ENCODE results near the gene ITIH5. TPM values are rescaled to one million over a fixed set of nuclear protein-coding genes. Genes with fewer than 3 reads are reported as not detected.

Gene ITIH5
- total and polyA plus RNA-seq, 4 donors = 3.8 to 45.0 (median 16.2) TPM

DNA sequence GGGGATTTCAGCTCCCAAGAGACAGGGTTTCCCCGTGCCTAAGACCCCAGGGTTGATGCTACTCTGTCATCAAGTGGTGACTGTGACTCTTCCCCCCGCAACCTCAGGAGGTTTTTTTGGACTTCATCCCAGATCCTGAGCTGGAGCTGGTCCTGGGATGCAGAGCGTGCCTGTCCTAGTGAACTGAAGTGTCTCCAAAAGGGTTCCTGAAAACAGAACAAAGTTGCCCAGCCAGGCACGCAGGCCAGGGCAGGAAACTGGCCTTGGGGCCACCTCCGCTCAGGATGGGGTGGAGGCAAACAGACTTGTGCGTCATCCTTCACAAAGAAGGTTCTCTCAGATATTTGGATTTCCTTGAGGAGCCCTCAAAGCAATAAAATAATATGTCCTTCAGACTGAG is 118.9 kb downstream of the ITIH5 start:
- 67 to 73% methylated on average over 6 of the region's 6 CpGs for WGBS, 2 donors
- ATAC-seq (ENCODE audit: low FRiP score) = peak; percentile 52
- Histone ChIP-seq H3K9me3 (ENCODE audit: control insufficient read depth, low read length) (no peaks in the 10 kb centered on the region), H3K4me1 (ENCODE audit: control insufficient read depth in 1 of 2, insufficient read depth in 2 of 2, low read length in 2 of 2) (no peaks in the 10 kb centered on the region), H3K27me3 (ENCODE audit: control insufficient read depth in 1 of 2, insufficient read depth in 2 of 2, low read length in 1 of 2) (no peaks in the 10 kb centered on the region), H3K27ac (ENCODE audit: low read depth in 1 of 2, low read length in 2 of 2) (no peak overlapping the region), H3K4me3 (ENCODE audit: low read length in 2 of 2) (no peak overlapping the region), H3K36me3 (ENCODE audit: control insufficient read depth in 1 of 2, insufficient read depth in 2 of 2, low read length in 1 of 2) (no peaks in the 10 kb centered on the region)
- intact Hi-C loops (cut with DNase I) = no loop called here
- DNase-seq = no peak

DNA sequence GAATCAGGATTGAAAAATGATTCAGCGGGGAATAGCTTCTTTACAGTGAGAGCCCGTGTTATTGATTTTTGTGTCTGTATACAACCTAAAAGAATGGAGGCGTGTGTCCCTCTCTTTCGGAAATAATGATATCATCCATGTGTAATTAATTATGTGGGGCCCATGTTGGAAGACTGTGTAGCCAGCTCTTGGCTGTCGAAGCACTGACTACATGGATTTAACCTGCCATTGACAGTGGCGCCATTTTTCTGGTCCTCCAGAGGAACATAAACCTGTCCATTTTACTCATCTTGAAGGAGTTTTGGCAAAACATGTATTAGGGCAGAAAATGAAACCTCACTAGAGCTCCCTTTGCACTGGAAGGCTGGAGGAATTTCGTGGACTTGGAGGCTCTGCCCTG is 119.6 kb downstream of the ITIH5 start:
- H3K4me3 ChIP-seq (ENCODE audit: low read length in 2 of 2) = no peak overlapping the region
- 83 to 92% methylated on average over 7 of the region's 7 CpGs for WGBS, 2 donors

DNA sequence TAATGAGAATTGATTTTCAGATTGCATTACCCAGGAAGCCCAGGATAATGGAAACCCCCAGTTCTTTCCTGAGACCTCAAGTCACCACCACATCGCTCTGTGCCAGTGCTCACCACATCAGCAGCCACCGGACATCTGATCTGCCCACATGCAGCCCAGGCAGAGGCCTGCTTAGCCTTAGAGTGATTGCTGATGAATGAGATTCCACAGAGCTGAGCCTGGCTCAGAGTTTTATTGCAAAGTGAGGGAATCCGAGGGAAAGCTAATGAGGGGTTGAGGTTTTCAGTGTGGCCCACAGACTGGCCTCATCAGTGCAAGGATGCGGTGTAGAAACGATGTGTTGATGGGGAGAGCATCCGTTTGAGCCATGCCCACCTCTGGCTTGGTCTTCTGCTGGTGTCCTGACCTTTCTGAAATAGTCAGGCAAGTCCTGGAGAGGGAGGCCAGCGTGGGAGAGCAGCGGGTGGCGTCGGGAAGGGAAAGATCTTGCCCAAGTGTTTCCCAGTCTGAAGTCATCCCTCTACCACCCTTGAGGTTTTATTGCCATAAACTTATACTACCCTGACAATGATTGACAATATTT is 120.3 kb downstream of the ITIH5 start:
- no peak for ATAC-seq (ENCODE audit: low FRiP score)
- no peaks in the 10 kb centered on the region for H3K36me3 ChIP-seq (ENCODE audit: control insufficient read depth in 1 of 2, insufficient read depth in 2 of 2, low read length in 1 of 2)
- 87 to 92% methylated on average over 10 of the region's 10 CpGs for WGBS, 2 donors
- no peak for DNase-seq
- H3K9me3 ChIP-seq (ENCODE audit: control insufficient read depth, low read length) = no peaks in the 10 kb centered on the region
- intact Hi-C loops (cut with DNase I) = no loop called here
- H3K4me3 ChIP-seq (ENCODE audit: low read length in 2 of 2) = no peak overlapping the region
- H3K4me1 ChIP-seq (ENCODE audit: control insufficient read depth in 1 of 2, insufficient read depth in 2 of 2, low read length in 2 of 2) = no peaks in the 10 kb centered on the region
- no peaks in the 10 kb centered on the region for H3K27me3 ChIP-seq (ENCODE audit: control insufficient read depth in 1 of 2, insufficient read depth in 2 of 2, low read length in 1 of 2)
- H3K27ac ChIP-seq (ENCODE audit: low read depth in 1 of 2, low read length in 2 of 2) = no peak overlapping the region

More for the DNA sequence above, 119.6 kb downstream of the ITIH5 start:
- Histone ChIP-seq H3K4me1 (ENCODE audit: control insufficient read depth in 1 of 2, insufficient read depth in 2 of 2, low read length in 2 of 2) (no peaks in the 10 kb centered on the region), H3K36me3 (ENCODE audit: control insufficient read depth in 1 of 2, insufficient read depth in 2 of 2, low read length in 1 of 2) (no peaks in the 10 kb centered on the region), H3K9me3 (ENCODE audit: control insufficient read depth, low read length) (no peaks in the 10 kb centered on the region), H3K27ac (ENCODE audit: low read depth in 1 of 2, low read length in 2 of 2) (no peak overlapping the region), H3K27me3 (ENCODE audit: control insufficient read depth in 1 of 2, insufficient read depth in 2 of 2, low read length in 1 of 2) (no peaks in the 10 kb centered on the region)
- DNase-seq = no peak
- peak; percentile 39 for ATAC-seq (ENCODE audit: low FRiP score)
- intact Hi-C loops (cut with DNase I) = no loop called here

DNA sequence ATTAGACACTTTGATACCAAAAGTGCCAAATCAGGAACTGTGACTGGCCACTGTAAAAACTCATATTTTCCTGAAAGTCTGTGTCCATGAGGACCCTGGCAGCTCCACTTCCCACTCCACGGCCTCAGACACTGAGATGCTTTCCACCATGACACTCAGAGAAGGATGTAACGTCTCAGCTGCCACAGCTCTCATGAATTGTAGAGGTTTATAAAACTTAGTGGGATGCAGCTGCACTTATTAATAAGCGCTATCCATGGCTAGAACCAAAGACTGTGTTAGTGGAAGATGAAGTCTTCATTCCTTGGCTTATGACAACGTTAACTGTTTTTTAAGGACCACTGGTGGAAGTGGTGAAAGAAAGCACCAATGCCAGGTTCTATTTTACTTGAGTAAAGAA is 121.0 kb downstream of the ITIH5 start:
- intact Hi-C loops (cut with DNase I) = no loop called here

DNA sequence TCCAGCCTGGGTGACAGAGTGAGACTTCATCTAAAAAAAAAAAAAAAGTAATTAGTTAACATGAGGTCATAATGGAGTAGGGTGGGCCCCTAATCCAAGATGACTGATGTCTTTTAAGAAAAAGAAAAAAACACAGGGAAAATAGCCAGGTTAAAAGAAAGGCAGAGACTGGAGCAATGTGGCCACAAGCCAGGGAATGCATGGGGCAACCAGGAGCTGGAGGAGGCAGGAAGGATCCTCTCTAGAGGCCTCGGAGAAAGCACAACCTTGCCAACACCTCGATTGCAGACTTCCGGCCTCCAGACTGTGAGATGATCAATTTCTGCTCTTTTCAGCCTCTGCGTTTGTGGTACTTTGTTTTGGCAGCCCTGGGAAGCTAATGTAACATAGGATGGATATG is 121.5 kb downstream of the ITIH5 start:
- Histone ChIP-seq H3K36me3 (ENCODE audit: control insufficient read depth in 1 of 2, insufficient read depth in 2 of 2, low read length in 1 of 2) (no peaks in the 10 kb centered on the region), H3K27me3 (ENCODE audit: control insufficient read depth in 1 of 2, insufficient read depth in 2 of 2, low read length in 1 of 2) (no peaks in the 10 kb centered on the region), H3K4me3 (ENCODE audit: low read length in 2 of 2) (no peak overlapping the region), H3K27ac (ENCODE audit: low read depth in 1 of 2, low read length in 2 of 2) (no peak overlapping the region), H3K9me3 (ENCODE audit: control insufficient read depth, low read length) (no peaks in the 10 kb centered on the region), H3K4me1 (ENCODE audit: control insufficient read depth in 1 of 2, insufficient read depth in 2 of 2, low read length in 2 of 2) (no peaks in the 10 kb centered on the region)
- DNase-seq (no peak), ATAC-seq (ENCODE audit: low FRiP score) (no peak)
- WGBS, 2 donors = 79 to 89% methylated on average over 4 of the region's 4 CpGs
- intact Hi-C loops (cut with DNase I) = no loop called here

More for the DNA sequence above, 121.0 kb downstream of the ITIH5 start:
- WGBS, 2 donors = 65 to 70% methylated on average over 4 of the region's 4 CpGs
- Histone ChIP-seq H3K27ac (ENCODE audit: low read depth in 1 of 2, low read length in 2 of 2) (no peak overlapping the region), H3K4me3 (ENCODE audit: low read length in 2 of 2) (no peak overlapping the region), H3K27me3 (ENCODE audit: control insufficient read depth in 1 of 2, insufficient read depth in 2 of 2, low read length in 1 of 2) (no peaks in the 10 kb centered on the region), H3K9me3 (ENCODE audit: control insufficient read depth, low read length) (no peaks in the 10 kb centered on the region), H3K4me1 (ENCODE audit: control insufficient read depth in 1 of 2, insufficient read depth in 2 of 2, low read length in 2 of 2) (no peaks in the 10 kb centered on the region), H3K36me3 (ENCODE audit: control insufficient read depth in 1 of 2, insufficient read depth in 2 of 2, low read length in 1 of 2) (no peaks in the 10 kb centered on the region)
- DNase-seq (no peak), ATAC-seq (ENCODE audit: low FRiP score) (no peak)

DNA sequence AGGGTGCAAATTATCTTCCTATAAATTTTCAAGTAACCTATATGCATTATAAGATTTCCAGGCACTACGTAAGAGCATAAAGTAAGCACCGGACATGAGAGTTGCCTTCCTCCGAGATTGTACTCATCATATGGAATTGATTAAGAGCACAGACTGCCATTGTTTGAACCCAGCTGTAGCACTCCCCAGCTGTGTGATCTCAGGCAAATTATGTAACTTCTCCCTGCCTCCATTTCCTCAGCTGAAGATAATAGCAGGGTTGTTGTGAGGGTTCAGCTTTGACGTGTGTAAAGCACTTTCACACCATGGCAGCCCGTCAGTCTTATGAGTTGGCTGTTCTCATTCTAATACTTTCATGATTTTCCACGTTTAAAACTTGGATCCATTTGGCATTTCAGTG is 122.6 kb downstream of the ITIH5 start:
- DNase-seq (no peak), ATAC-seq (ENCODE audit: low FRiP score) (no peak)
- H3K27me3 ChIP-seq (ENCODE audit: control insufficient read depth in 1 of 2, insufficient read depth in 2 of 2, low read length in 1 of 2) = no peaks in the 10 kb centered on the region
- intact Hi-C loops (cut with DNase I) = no loop called here
- 82 to 91% methylated on average over 6 of the region's 6 CpGs for WGBS, 2 donors
- no peaks in the 10 kb centered on the region for H3K4me1 ChIP-seq (ENCODE audit: control insufficient read depth in 1 of 2, insufficient read depth in 2 of 2, low read length in 2 of 2)
- no peaks in the 10 kb centered on the region for H3K36me3 ChIP-seq (ENCODE audit: control insufficient read depth in 1 of 2, insufficient read depth in 2 of 2, low read length in 1 of 2)
- no peaks in the 10 kb centered on the region for H3K9me3 ChIP-seq (ENCODE audit: control insufficient read depth, low read length)
- no peak overlapping the region for H3K4me3 ChIP-seq (ENCODE audit: low read length in 2 of 2)
- no peak overlapping the region for H3K27ac ChIP-seq (ENCODE audit: low read depth in 1 of 2, low read length in 2 of 2)

DNA sequence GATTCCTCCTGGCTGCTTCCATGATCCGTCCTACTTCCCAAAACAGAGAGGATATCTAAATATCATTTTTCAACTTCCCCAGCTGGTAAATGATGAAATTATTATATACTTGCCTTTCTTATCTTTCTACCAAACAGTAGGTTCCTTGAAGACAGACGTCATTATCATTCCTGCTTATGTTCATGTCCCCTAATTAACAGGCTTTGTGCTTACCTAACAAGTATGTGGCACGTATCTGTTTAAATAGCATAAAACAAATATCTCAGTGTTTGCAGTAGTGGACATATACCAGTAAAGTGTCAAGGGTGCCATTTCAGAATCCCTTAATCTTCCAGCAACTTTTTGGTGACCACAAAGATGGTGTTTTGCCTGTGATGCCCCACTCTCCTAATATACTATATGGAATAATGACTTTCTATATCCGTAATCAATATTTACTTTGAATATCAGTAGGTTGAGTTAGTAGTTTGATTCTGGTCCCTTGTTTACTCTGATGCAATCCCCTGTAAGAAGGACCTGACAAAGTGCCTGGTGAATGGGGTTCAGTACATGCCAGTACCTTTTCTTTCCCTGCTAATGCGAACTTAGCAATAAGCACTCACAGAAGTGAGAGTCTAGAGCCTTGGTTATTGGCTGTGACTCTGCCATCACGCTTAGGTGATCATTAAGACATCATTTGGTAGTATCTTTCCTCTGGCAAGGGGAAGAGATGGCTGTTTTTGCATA is 124.4 kb downstream of the ITIH5 start:
- DNase-seq (no peak), ATAC-seq (ENCODE audit: low FRiP score) (no peak)
- H3K36me3 ChIP-seq (ENCODE audit: control insufficient read depth in 1 of 2, insufficient read depth in 2 of 2, low read length in 1 of 2) = no peaks in the 10 kb centered on the region
- intact Hi-C loops (cut with DNase I) = no loop called here
- peak overlapping the region in 1 of 2 donors; percentile 46 for H3K27ac ChIP-seq (ENCODE audit: low read depth in 1 of 2, low read length in 2 of 2)
- no peaks in the 10 kb centered on the region for H3K27me3 ChIP-seq (ENCODE audit: control insufficient read depth in 1 of 2, insufficient read depth in 2 of 2, low read length in 1 of 2)
- H3K4me3 ChIP-seq (ENCODE audit: low read length in 2 of 2) = no peak overlapping the region
- H3K9me3 ChIP-seq (ENCODE audit: control insufficient read depth, low read length) = peaks cover 2% of the 10 kb centered on the region
- no peaks in the 10 kb centered on the region for H3K4me1 ChIP-seq (ENCODE audit: control insufficient read depth in 1 of 2, insufficient read depth in 2 of 2, low read length in 2 of 2)
- 93 to 95% methylated on average over 6 of the region's 6 CpGs for WGBS, 2 donors

DNA sequence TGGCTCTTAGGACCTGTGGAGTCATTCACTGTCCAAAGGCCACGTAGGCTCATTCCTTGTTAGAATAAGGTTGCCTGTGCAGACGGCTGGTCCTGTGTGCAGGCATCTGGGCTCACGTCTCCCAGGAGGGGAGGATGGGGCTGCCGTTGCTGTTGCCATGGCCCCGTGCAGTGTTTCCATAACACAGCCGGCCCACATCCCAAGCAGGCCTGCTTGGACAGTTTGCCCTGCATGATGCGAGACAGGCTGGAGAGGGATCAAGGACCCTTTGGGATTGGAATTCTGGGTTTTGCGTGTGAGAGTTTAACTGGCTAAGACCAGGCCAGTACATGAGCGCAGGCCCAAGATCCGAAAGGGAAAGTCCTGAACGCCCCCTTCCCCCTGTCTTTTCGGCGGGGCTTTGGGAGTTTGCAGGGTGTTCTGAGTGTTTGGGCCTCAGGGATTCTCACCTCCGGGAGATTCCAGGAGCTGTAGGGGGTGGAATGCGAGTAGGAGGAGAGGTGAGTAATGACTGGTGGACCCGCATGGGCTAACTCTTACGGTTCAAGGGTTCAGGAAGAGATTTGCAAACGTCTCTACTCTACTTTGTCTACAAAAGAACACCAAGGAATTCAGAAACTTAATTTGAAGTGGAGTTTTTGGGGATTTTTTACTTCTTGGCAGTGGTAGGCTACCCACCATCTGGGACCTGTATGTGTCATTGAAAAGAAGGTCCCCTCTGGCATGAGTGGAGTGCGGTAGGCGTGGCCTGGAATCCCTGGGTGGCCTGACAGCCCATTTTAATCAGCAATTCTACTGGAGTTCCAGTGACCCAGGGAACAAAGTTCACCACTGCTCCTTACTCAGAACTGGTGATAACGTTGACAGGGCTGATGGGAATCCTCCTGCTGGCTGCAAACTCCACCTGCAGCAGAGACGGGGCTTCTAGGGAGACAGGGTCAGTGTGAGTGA is 125.4 kb downstream of the ITIH5 start:
- Histone ChIP-seq H3K27me3 (ENCODE audit: control insufficient read depth in 1 of 2, insufficient read depth in 2 of 2, low read length in 1 of 2) (no peaks in the 10 kb centered on the region), H3K9me3 (ENCODE audit: control insufficient read depth, low read length) (peaks cover 2% of the 10 kb centered on the region), H3K4me1 (ENCODE audit: control insufficient read depth in 1 of 2, insufficient read depth in 2 of 2, low read length in 2 of 2) (no peaks in the 10 kb centered on the region), H3K4me3 (ENCODE audit: low read length in 2 of 2) (no peak overlapping the region), H3K36me3 (ENCODE audit: control insufficient read depth in 1 of 2, insufficient read depth in 2 of 2, low read length in 1 of 2) (no peaks in the 10 kb centered on the region), H3K27ac (ENCODE audit: low read depth in 1 of 2, low read length in 2 of 2) (peak overlapping the region in 1 of 2 donors; percentile 46)
- ATAC-seq (ENCODE audit: low FRiP score) (peak; percentile 90), DNase-seq (peak; percentile 76 to 87)
- WGBS, 2 donors = 16 to 20% methylated on average over 22 of the region's 22 CpGs
- intact Hi-C loops (cut with DNase I) = no loop called here
